GM12878 (cell line): Measurements from ENCODE around the gene DPP6. TPM values are rescaled to one million over a fixed set of nuclear protein-coding genes. Genes with fewer than 3 reads are reported as not detected.

Source experiments
- ASH2L ChIP-seq: fragments of 300-600, 200-600 bp; sonication (generic); IDR thresholded peaks from 2 replicates; pipeline ENCODE4 v1.6.1; 2017; ENCODE audit warnings: low read depth, mild to moderate bottlenecking, borderline replicate concordance
- BHLHE40 ChIP-seq, 2 experiments: fragments of 450-650 bp in 1 of 2; IDR thresholded peaks; 2 replicates each; pipeline ENCODE4 v1.6.1; 2011 to 2017; ENCODE audit warnings: low read depth in 2 of 2, borderline replicate concordance in 1 of 2, improper control_type of control experiment in 1 of 2, low read length in 1 of 2, mild to moderate bottlenecking in 1 of 2
- CHD2 ChIP-seq: IDR thresholded peaks from 2 replicates; pipeline ENCODE4 v1.6.1; 2011; ENCODE audit warnings: low read depth, low read length, improper control_type of control experiment, borderline replicate concordance
- CHD4 ChIP-seq: fragments of 200-600 bp; sonication (generic); IDR thresholded peaks from 2 replicates; pipeline ENCODE4 v1.6.1; 2016; ENCODE audit warnings: mild to moderate bottlenecking
- FOS ChIP-seq: IDR thresholded peaks from 3 replicates; pipeline ENCODE4 v1.6.1; 2011; ENCODE audit warnings: borderline replicate concordance; ENCODE audit not compliant: insufficient read length; ENCODE audit errors: extremely low read depth
- KLF5 ChIP-seq: fragments of 450-650 bp; IDR thresholded peaks from 2 replicates; pipeline ENCODE4 v1.6.1; 2014; ENCODE audit warnings: mild to moderate bottlenecking; ENCODE audit not compliant: partially characterized antibody
- NFYA ChIP-seq: IDR thresholded peaks from 2 replicates; pipeline ENCODE4 v1.6.1; 2011; ENCODE audit warnings: low read depth, mild to moderate bottlenecking, low read length, improper control_type of control experiment, borderline replicate concordance
- NR2F1 ChIP-seq: fragments of 450-650 bp; conservative IDR thresholded peaks from 2 replicates; pipeline ENCODE4 v1.6.1; 2017; ENCODE audit warnings: mild to moderate bottlenecking
- SMC3 ChIP-seq: IDR thresholded peaks from 2 replicates; pipeline ENCODE4 v1.6.1; 2011; ENCODE audit warnings: low read length, improper control_type of control experiment, borderline replicate concordance
- TCF3 ChIP-seq: IDR thresholded peaks from 2 replicates; pipeline ENCODE4 v1.6.1; 2012; ENCODE audit warnings: low read depth, mild to moderate bottlenecking, low read length, borderline replicate concordance; ENCODE audit not compliant: insufficient read depth
- ZBTB40 ChIP-seq: fragments of 450-650 bp; IDR thresholded peaks from 2 replicates; pipeline ENCODE4 v1.6.1; 2016; ENCODE audit warnings: mild to moderate bottlenecking, moderate library complexity, borderline replicate concordance
- polyA plus RNA-seq, 11 experiments: library from polyadenylated mRNA; depleted of rRNA in 4 of 11; unstranded in 6 of 11; stranded (reverse) in 5 of 11; fragments of >200 nt; fragmentation: Nextera tagmentation in 4 of 11; fragmentation: Illumina TruSeq in 1 of 11; extraction: Ambion mirVana in 4 of 11; extraction: Trizol in 1 of 11; gene quantifications; 1 replicate in 1 of 11; 2 replicates in 10 of 11; pipeline versions ENCODE4 v1.2.1 to v1.2.3, GENCODE V29; 2011 to 2016; ENCODE audit warnings: inconsistent platforms in 2 of 11, missing spikeins in 2 of 11, low read depth in 1 of 11
- total RNA-seq, 4 experiments: library from RNA; depleted of rRNA in 3 of 4; stranded (reverse); fragments of >200 nt in 3 of 4; fragmentation: Illumina TruSeq in 1 of 4; extraction: Trizol in 1 of 4; gene quantifications; 2 replicates each; pipeline versions ENCODE4 v1.2.1 to v1.2.3, GENCODE V29; 2013 to 2021

Gene DPP6
- total and polyA plus RNA-seq, 10 of the 15 experiments (the other 5 are each of a cell fraction or from before 2014, with no cell fraction given): not detected

GRCh38 chr7:154744256-154744860, 692.2 kb downstream of the DPP6 start (continued):
- TF ChIP-seq ZBTB40 (no peak), TCF3 (no peak), FOS (no peak), CHD4 (no peak), KLF5 (no peak), NFYA (no peak), CHD2 (no peak), NR2F1 (no peak), BHLHE40 (IDR thresholded peaks at IDR 0.05; ENCODE audit: borderline replicate concordance in 1 of 2, low read depth in 2 of 2, low read length in 1 of 2) (no peak), SMC3 (peak; percentile 72), ASH2L (no peak)
